Thymus (tissue), 11 donors: ENCODE results near the gene CCDC88B. TPM values are rescaled to one million over a fixed set of nuclear protein-coding genes. Genes with fewer than 3 reads are reported as not detected.

Experiments
- DNase-seq, 9 donors: peaks; one replicate each; pipeline ENCODE4 v3.0.0-alpha.2; 2013; ENCODE audit warnings: low spot score in 9 of 9, low read depth in 6 of 9, missing footprints in 1 of 9
- H3K27ac ChIP-seq, 2 donors: one replicate each; pipeline ENCODE4 v1.5.1; 2013; ENCODE audit warnings: control low read depth in 1 of 2, low read depth in 1 of 2, low read length in 1 of 2, mild to moderate bottlenecking in 1 of 2, moderate library complexity in 1 of 2
- H3K27me3 ChIP-seq, 2 donors: one replicate each; pipeline ENCODE4 v1.5.1; 2013; ENCODE audit warnings: low read length in 1 of 2; ENCODE audit not compliant: control insufficient read depth in 2 of 2, insufficient read depth in 1 of 2
- H3K36me3 ChIP-seq, 2 donors: one replicate each; pipeline ENCODE4 v1.5.1; 2013; ENCODE audit warnings: low read length in 1 of 2, mild to moderate bottlenecking in 1 of 2, moderate library complexity in 1 of 2; ENCODE audit not compliant: control insufficient read depth in 2 of 2, insufficient read depth in 2 of 2
- H3K4me1 ChIP-seq, 2 donors: one replicate each; pipeline ENCODE4 v1.5.1; 2013; ENCODE audit warnings: low read length in 2 of 2; ENCODE audit not compliant: control insufficient read depth in 2 of 2, insufficient read depth in 2 of 2
- H3K4me3 ChIP-seq, 2 donors: one replicate each; pipeline ENCODE4 v1.5.1; 2013; ENCODE audit warnings: low read length in 2 of 2, control low read depth in 1 of 2, mild to moderate bottlenecking in 1 of 2
- H3K9me3 ChIP-seq, 2 donors: one replicate each; pipeline ENCODE4 v1.5.1; 2013; ENCODE audit warnings: low read length in 1 of 2, mild to moderate bottlenecking in 1 of 2; ENCODE audit not compliant: control insufficient read depth in 2 of 2, insufficient read depth in 1 of 2
- WGBS: extraction: QIAGEN DNeasy Blood & Tissue Kit; methylation state at CpG from one replicate; pipeline ENCODE4 v1.1.7; 2013; 5-methylcytosine and 5-hydroxymethylcytosine counted together
- polyA plus RNA-seq: library from polyadenylated mRNA; stranded (reverse); fragments of 200-250 nt; gene quantifications from one replicate; pipeline ENCODE4 v1.2.3, GENCODE V29; 2013
- total RNA-seq: library from RNA; stranded (reverse); fragments of 120-200 nt; gene quantifications from one replicate; pipeline ENCODE4 v1.2.4, GENCODE V29; 2013
- donor health status: healthy.

Gene CCDC88B
- total and polyA plus RNA-seq, 2 donors = 26.9 to 480 TPM

GRCh38 chr11:64387916-64388315, 47.9 kb downstream of the CCDC88B start:
- Histone ChIP-seq H3K36me3 (no peaks in the 10 kb centered on the region), H3K4me1 (peaks cover 4 to 20% of the 10 kb centered on the region in 2 donors), H3K9me3 (peaks cover 0 to 4% of the 10 kb centered on the region in 2 donors), H3K4me3 (no peak overlapping the region), H3K27ac (no peak overlapping the region), H3K27me3 (no peaks in the 10 kb centered on the region)
- no peak for DNase-seq

GRCh38 chr11:64388894-64389293, 48.9 kb downstream of the CCDC88B start:
- Histone ChIP-seq H3K36me3 (no peaks in the 10 kb centered on the region), H3K4me3 (no peak overlapping the region), H3K9me3 (peaks cover 0 to 4% of the 10 kb centered on the region in 2 donors), H3K27ac (no peak overlapping the region), H3K27me3 (no peaks in the 10 kb centered on the region), H3K4me1 (peaks cover 4 to 21% of the 10 kb centered on the region in 2 donors)
- WGBS = 93% methylated on average over 10 of the region's 10 CpGs
- no peak for DNase-seq

- H3K9me3 ChIP-seq = peaks cover 0 to 4% of the 10 kb centered on the region in 2 donors
- H3K36me3 ChIP-seq = no peaks in the 10 kb centered on the region
- no peak for DNase-seq
- no peak overlapping the region for H3K27ac ChIP-seq
- over 99% methylated on average over 2 of the region's 2 CpGs for WGBS
- no peak overlapping the region for H3K4me3 ChIP-seq
- H3K4me1 ChIP-seq = peaks cover 4 to 31% of the 10 kb centered on the region in 2 donors
- H3K27me3 ChIP-seq = no peaks in the 10 kb centered on the region
Observed at GRCh38 chr11:64389851-64390250, 49.8 kb downstream of the CCDC88B start.

- no peak for DNase-seq
Observed at GRCh38 chr11:64390558-64390957, 50.6 kb downstream of the CCDC88B start.

GRCh38 chr11:64391839-64392238, 51.8 kb downstream of the CCDC88B start:
- no peak for DNase-seq
- Histone ChIP-seq H3K36me3 (no peaks in the 10 kb centered on the region), H3K27me3 (no peaks in the 10 kb centered on the region), H3K4me1 (peaks cover 17 to 30% of the 10 kb centered on the region in 2 donors), H3K27ac (no peak overlapping the region), H3K9me3 (peaks cover 0 to 4% of the 10 kb centered on the region in 2 donors), H3K4me3 (no peak overlapping the region)
- 99% methylated on average over 3 of the region's 3 CpGs for WGBS

More at GRCh38 chr11:64390558-64390957, 50.6 kb downstream of the CCDC88B start:
- Histone ChIP-seq H3K36me3 (no peaks in the 10 kb centered on the region), H3K9me3 (peaks cover 0 to 4% of the 10 kb centered on the region in 2 donors), H3K4me1 (peaks cover 11 to 31% of the 10 kb centered on the region in 2 donors), H3K27ac (no peak overlapping the region), H3K4me3 (no peak overlapping the region), H3K27me3 (no peaks in the 10 kb centered on the region)
- WGBS = 93% methylated on average over 3 of the region's 3 CpGs

- peaks cover 17 to 28% of the 10 kb centered on the region in 2 donors for H3K4me1 ChIP-seq
- WGBS = 85% methylated on average over 13 of the region's 13 CpGs
- DNase-seq = no peak
- no peak overlapping the region for H3K27ac ChIP-seq
- no peak overlapping the region for H3K4me3 ChIP-seq
- no peaks in the 10 kb centered on the region for H3K27me3 ChIP-seq
- H3K9me3 ChIP-seq = peaks cover 0 to 4% of the 10 kb centered on the region in 2 donors
- no peaks in the 10 kb centered on the region for H3K36me3 ChIP-seq
Observed at GRCh38 chr11:64395545-64396078, 55.6 kb downstream of the CCDC88B start.

- H3K9me3 ChIP-seq = no peaks in the 10 kb centered on the region
- peaks cover 15 to 28% of the 10 kb centered on the region in 2 donors for H3K4me1 ChIP-seq
- no peaks in the 10 kb centered on the region for H3K36me3 ChIP-seq
- H3K4me3 ChIP-seq = no peak overlapping the region
- H3K27ac ChIP-seq = no peak overlapping the region
- WGBS = 35% methylated on average over 15 of the region's 15 CpGs
- no peaks in the 10 kb centered on the region for H3K27me3 ChIP-seq
- peak in 1 of 9 donors; percentile 38 for DNase-seq
Observed at GRCh38 chr11:64396079-64396591, 56.1 kb downstream of the CCDC88B start.

GRCh38 chr11:64400102-64400501, 60.1 kb downstream of the CCDC88B start:
- Histone ChIP-seq H3K9me3 (no peaks in the 10 kb centered on the region), H3K4me3 (no peak overlapping the region), H3K4me1 (peaks cover 11 to 15% of the 10 kb centered on the region in 2 donors), H3K36me3 (no peaks in the 10 kb centered on the region), H3K27ac (no peak overlapping the region), H3K27me3 (no peaks in the 10 kb centered on the region)
- WGBS = 85% methylated on average over 6 of the region's 6 CpGs
- DNase-seq = no peak

GRCh38 chr11:64400667-64401066, 60.7 kb downstream of the CCDC88B start:
- Histone ChIP-seq H3K4me1 (peaks cover 5 to 9% of the 10 kb centered on the region in 2 donors), H3K27me3 (no peaks in the 10 kb centered on the region), H3K4me3 (no peak overlapping the region), H3K36me3 (no peaks in the 10 kb centered on the region), H3K9me3 (no peaks in the 10 kb centered on the region), H3K27ac (no peak overlapping the region)
- WGBS = 95% methylated on average over 3 of the region's 3 CpGs
- no peak for DNase-seq
